Activated CD4-positive, alpha-beta T cell treated with anti-CD3 and anti-CD28 coated beads for 48 hours (primary cell): Measurements from ENCODE around the gene OBI1.
"Not testable (repeated sequence)": the region's sequence is repeated elsewhere in the genome, so short reads cannot be mapped to it uniquely, and the experiment has no call there.

Source experiments
- DNase-seq: peaks from one replicate; pipeline ENCODE4 v3.0.0-alpha.2; 2020

The OBI1 gene

GRCh38 chr13:78658630-78659449 is at the start of gene OBI1:
TSS of gene OBI1 (minus strand) at chr13:78659155. CDS start at chr13:78659120, 35 bp downstream.
- peak; percentile 92 for DNase-seq

- DNase-seq: no peak
These were observed 42.4 kb upstream of the OBI1 start for GRCh38 chr13:78701383-78701782.

GRCh38 chr13:78700121-78700910 is 41.4 kb upstream of the OBI1 start:
- no peak for DNase-seq

GRCh38 chr13:78689011-78689410 is 30.1 kb upstream of the OBI1 start:
- DNase-seq: no peak

GRCh38 chr13:78686461-78686860 is 27.5 kb upstream of the OBI1 start:
- DNase-seq: no peak

- DNase-seq: no peak
These were observed 21.8 kb upstream of the OBI1 start for GRCh38 chr13:78680576-78681350.

- DNase-seq: no peak
These were observed 21.2 kb upstream of the OBI1 start for GRCh38 chr13:78680115-78680561.

- no peak for DNase-seq
These were observed 20.4 kb upstream of the OBI1 start for GRCh38 chr13:78679329-78679728.

GRCh38 chr13:78675112-78675511 is 16.2 kb upstream of the OBI1 start:
- no peak for DNase-seq

- DNase-seq: no peak
These were observed 15.7 kb upstream of the OBI1 start for GRCh38 chr13:78674638-78675037.

- no peak for DNase-seq
These were observed 3.5 kb upstream of the OBI1 start for GRCh38 chr13:78662467-78662866.

- DNase-seq: no peak
These were observed 1.5 kb upstream of the OBI1 start for GRCh38 chr13:78660495-78660857.

GRCh38 chr13:78659732-78660494 is 958 bp upstream of the OBI1 start:
- DNase-seq: peak; percentile 20

- DNase-seq: no peak
These were observed 435 bp upstream of the OBI1 start for GRCh38 chr13:78659450-78659730.

GRCh38 chr13:78657699-78658629 is 991 bp downstream of the OBI1 start:
- DNase-seq: no peak

GRCh38 chr13:78655906-78656305 is 3.0 kb downstream of the OBI1 start:
- no peak for DNase-seq

- DNase-seq: no peak
These were observed 3.9 kb downstream of the OBI1 start for GRCh38 chr13:78655007-78655406.

GRCh38 chr13:78652651-78653050 is 6.3 kb downstream of the OBI1 start:
- no peak for DNase-seq

- no peak for DNase-seq
These were observed 8.3 kb downstream of the OBI1 start for GRCh38 chr13:78650717-78651083.

- no peak for DNase-seq
These were observed 8.8 kb downstream of the OBI1 start for GRCh38 chr13:78649997-78650716.

- not testable (repeated sequence) for DNase-seq
These were observed 11.8 kb downstream of the OBI1 start for GRCh38 chr13:78647109-78647678.
